WTC11 (cell line): Measurements from ENCODE around the gene SAFB. TPM values are rescaled to one million over a fixed set of nuclear protein-coding genes. Genes with fewer than 3 reads are reported as not detected.

Source experiments
- ATAC-seq: fragments of 200-7000 bp; cut with Tn5 transposase; 2 replicates; pipeline ENCODE4 v1.10.0; 2021; ENCODE audit warnings: mild to moderate bottlenecking, moderate library complexity
- CTCF ChIA-PET: fragments of 300-600 bp; sonication (Branson Sonifier 250); formaldehyde crosslinking; loops from one replicate; lab custom pipeline; 2021; ENCODE audit warnings: antibody characterized with exemption; lab: Charles Lee
- POLR2A ChIA-PET: fragments of 350-600 bp; sonication (Branson Sonifier 250); formaldehyde crosslinking; loops from one replicate; lab custom pipeline; 2021; ENCODE audit warnings: antibody characterized with exemption; lab: Charles Lee
- DNase-seq: peaks from one replicate; pipeline ENCODE4 v3.0.0; 2021; ENCODE audit warnings: low spot score
- H3K27ac Mint-ChIP-seq: 2 replicates; pipeline ENCODE4 v1.8.0; 2021; ENCODE audit warnings: mixed read lengths
- H3K27me3 Mint-ChIP-seq: 2 replicates; pipeline ENCODE4 v1.8.0; 2021; ENCODE audit warnings: low read depth, mild to moderate bottlenecking, moderate library complexity, mixed read lengths
- H3K36me3 Mint-ChIP-seq: 2 replicates; pipeline ENCODE4 v1.8.0; 2021; ENCODE audit warnings: mixed read lengths
- H3K4me1 Mint-ChIP-seq: 2 replicates; pipeline ENCODE4 v1.8.0; 2022; ENCODE audit warnings: mixed read lengths
- H3K4me3 Mint-ChIP-seq: 2 replicates; pipeline ENCODE4 v1.8.0; 2021; ENCODE audit warnings: mild to moderate bottlenecking, moderate library complexity, mixed read lengths
- H3K9me3 Mint-ChIP-seq: 2 replicates; pipeline ENCODE4 v1.8.0; 2021; ENCODE audit warnings: mixed read lengths
- CBFB ChIP-seq: sonication (generic); formaldehyde crosslinking; IDR thresholded peaks from 2 replicates; pipeline ENCODE4 v1.8.1; 2022; ENCODE audit warnings: mild to moderate bottlenecking, low read depth, missing genetic modification reagents
- CTCF ChIP-seq: fragments of 200-600 bp; IDR thresholded peaks from 2 replicates; pipeline ENCODE4 v1.8.0; 2022; ENCODE audit warnings: antibody characterized with exemption
- ELF4 ChIP-seq: sonication (generic); formaldehyde crosslinking; IDR thresholded peaks from 2 replicates; pipeline ENCODE4 v1.8.1; 2022; ENCODE audit warnings: low read depth, mild to moderate bottlenecking, moderate library complexity, missing genetic modification reagents
- ETV6 ChIP-seq: sonication (generic); formaldehyde crosslinking; IDR thresholded peaks from 2 replicates; pipeline ENCODE4 v1.8.1; 2022; ENCODE audit warnings: mild to moderate bottlenecking, missing genetic modification reagents
- FOXK1 ChIP-seq: sonication (generic); formaldehyde crosslinking; IDR thresholded peaks from 2 replicates; pipeline ENCODE4 v1.8.0; 2022; ENCODE audit warnings: mild to moderate bottlenecking, moderate library complexity, missing genetic modification reagents
- GRHL2 ChIP-seq: fragments of 250-450 bp; sonication (Bioruptor Pico); IDR thresholded peaks from 2 replicates; pipeline ENCODE4 v1.8.0; 2022; ENCODE audit warnings: mild to moderate bottlenecking, moderate library complexity; ENCODE audit not compliant: insufficient replicate concordance, severe bottlenecking
- HMGXB4 ChIP-seq: sonication (generic); formaldehyde crosslinking; IDR thresholded peaks from 2 replicates; pipeline ENCODE4 v1.8.1; 2023; ENCODE audit warnings: mild to moderate bottlenecking, moderate library complexity, missing genetic modification reagents
- JAZF1 ChIP-seq: fragments of 250-450 bp; sonication (Bioruptor Pico); IDR thresholded peaks from 2 replicates; pipeline ENCODE4 v1.9.0; 2021; ENCODE audit warnings: moderate library complexity, mild to moderate bottlenecking, inconsistent platforms
- TEAD4 ChIP-seq: sonication (generic); formaldehyde crosslinking; IDR thresholded peaks from 2 replicates; pipeline ENCODE4 v1.8.0; 2022; ENCODE audit warnings: mild to moderate bottlenecking, missing genetic modification reagents
- USF1 ChIP-seq: sonication (generic); formaldehyde crosslinking; IDR thresholded peaks from 2 replicates; pipeline ENCODE4 v1.8.0; 2022; ENCODE audit warnings: mild to moderate bottlenecking, missing genetic modification reagents
- USF2 ChIP-seq: sonication (generic); formaldehyde crosslinking; IDR thresholded peaks from 2 replicates; pipeline ENCODE4 v1.8.1; 2023; ENCODE audit warnings: mild to moderate bottlenecking, missing genetic modification reagents, moderate library complexity
- ZBTB21 ChIP-seq: sonication (generic); formaldehyde crosslinking; IDR thresholded peaks from 2 replicates; pipeline ENCODE4 v1.8.1; 2023; ENCODE audit warnings: mild to moderate bottlenecking, missing genetic modification reagents, borderline replicate concordance
- ZMAT4 ChIP-seq: fragments of 250-450 bp; sonication (Bioruptor Pico); IDR thresholded peaks from 2 replicates; pipeline ENCODE4 v1.9.0; 2021; ENCODE audit warnings: mild to moderate bottlenecking
- ZNF263 ChIP-seq: sonication (generic); formaldehyde crosslinking; IDR thresholded peaks from 2 replicates; pipeline ENCODE4 v1.8.1; 2022; ENCODE audit warnings: low read depth, mild to moderate bottlenecking, moderate library complexity, missing genetic modification reagents
- ZNF396 ChIP-seq: fragments of 250-450 bp; sonication (Bioruptor Pico); IDR thresholded peaks from 2 replicates; pipeline ENCODE4 v1.8.0; 2021; ENCODE audit warnings: mild to moderate bottlenecking, moderate library complexity, borderline replicate concordance
- total RNA-seq: library from RNA; stranded (reverse); gene quantifications from 3 replicates; pipeline ENCODE4 v1.2.3, GENCODE V29; 2021

Gene SAFB
- total RNA-seq, 1 experiment from 2014 or later, result 141 TPM

- no peak overlapping the region for H3K4me3 Mint-ChIP-seq
- ChIA-PET CTCF (interaction anchor here (1.1 kb wide), 1 partner anchor 17 kb away, joined by 4 read pairs; the partner anchor contains the start of gene RPL36), POLR2A (no interaction called here)
- H3K27me3 Mint-ChIP-seq, result no peaks in the 10 kb centered on the region
- DNase-seq (no peak), ATAC-seq (no peak)
- no peak overlapping the region for H3K27ac Mint-ChIP-seq
- TF ChIP-seq HMGXB4 (no peak), USF2 (CRISPR knock-in tag) (no peak), USF1 (CRISPR knock-in tag) (no peak), ZBTB21 (CRISPR knock-in tag) (no peak), TEAD4 (CRISPR knock-in tag) (no peak), ZMAT4 (no peak), FOXK1 (CRISPR knock-in tag) (no peak), JAZF1 (CRISPR knock-in tag) (no peak), CBFB (no peak), ZNF396 (no peak), ETV6 (CRISPR knock-in tag) (no peak), ZNF263 (no peak), ELF4 (no peak), GRHL2 (CRISPR knock-in tag) (no peak)
- peaks cover 5% of the 10 kb centered on the region; the same call in 1 of the 2 replicates for H3K9me3 Mint-ChIP-seq
- no peaks in the 10 kb centered on the region for H3K4me1 Mint-ChIP-seq
- H3K36me3 Mint-ChIP-seq, result peaks cover 63% of the 10 kb centered on the region
Measured at GRCh38 chr19:5706876-5707573, 84.1 kb downstream of the SAFB start.

GRCh38 chr19:5707576-5708575 is 85.0 kb downstream of the SAFB start:
- POLR2A ChIA-PET, result no interaction called here
- Mint-ChIP-seq H3K27me3 (no peaks in the 10 kb centered on the region), H3K36me3 (peaks cover 65% of the 10 kb centered on the region), H3K4me3 (no peak overlapping the region), H3K9me3 (peaks cover 5% of the 10 kb centered on the region; the same call in 1 of the 2 replicates), H3K4me1 (no peaks in the 10 kb centered on the region), H3K27ac (no peak overlapping the region)
- no peak for TF ChIP-seq CTCF
- ATAC-seq (no peak), DNase-seq (no peak)
- CTCF ChIA-PET, result interaction anchor here (1.1 to 1.8 kb wide), 2 partner anchors 18 to 21 kb away, joined by 3 to 4 read pairs; partner anchors contain the start of gene RPL36
